HepG2 (cell line): ENCODE data around the gene CTSZ. TPM values are rescaled to one million over a fixed set of nuclear protein-coding genes. Genes with fewer than 3 reads are reported as not detected.

Experiments
- ARID4A ChIP-seq: sonication (generic); formaldehyde crosslinking; IDR thresholded peaks from 2 replicates; pipeline ENCODE4 v1.5.0; 2020; ENCODE audit warnings: mild to moderate bottlenecking, missing genetic modification reagents, borderline replicate concordance
- CREBL2 ChIP-seq: sonication (generic); formaldehyde crosslinking; IDR thresholded peaks from 2 replicates; pipeline ENCODE4 v1.8.1; 2023; ENCODE audit warnings: missing genetic modification reagents, mild to moderate bottlenecking, borderline replicate concordance
- JDP2 ChIP-seq: sonication (generic); formaldehyde crosslinking; IDR thresholded peaks from 2 replicates; pipeline ENCODE4 v1.8.1; 2022; ENCODE audit warnings: missing genetic modification reagents, borderline replicate concordance
- NFE2L2 ChIP-seq: fragments of 150-350 bp; IDR thresholded peaks from 2 replicates; pipeline ENCODE4 v1.6.1; 2014; ENCODE audit warnings: low read length
- RNF2 ChIP-seq: fragments of 450-650 bp; conservative IDR thresholded peaks from 2 replicates; pipeline ENCODE4 v1.6.1; 2016; ENCODE audit warnings: low read depth
- TEAD3 ChIP-seq: optimal IDR thresholded peaks from 2 replicates; pipeline ENCODE3; 2016; ENCODE audit warnings: borderline replicate concordance
- ZMYM2 ChIP-seq: sonication (generic); formaldehyde crosslinking; IDR thresholded peaks from 2 replicates; pipeline ENCODE4 v1.8.0; 2022; ENCODE audit warnings: mild to moderate bottlenecking, missing genetic modification reagents
- ZNF205 ChIP-seq: IDR thresholded peaks from 2 replicates; pipeline ENCODE4 v1.6.1; 2018; ENCODE audit warnings: missing biosample characterization, missing genetic modification reagents
- ZNF280D ChIP-seq: sonication (generic); formaldehyde crosslinking; IDR thresholded peaks from 2 replicates; pipeline ENCODE4 v1.5.1; 2020; ENCODE audit warnings: mild to moderate bottlenecking, missing genetic modification reagents
- ZNF367 ChIP-seq: sonication (generic); formaldehyde crosslinking; IDR thresholded peaks from 2 replicates; pipeline ENCODE4 v1.4.0; 2020; ENCODE audit warnings: missing genetic modification reagents, borderline replicate concordance
- ZNF816 ChIP-seq: sonication (generic); formaldehyde crosslinking; IDR thresholded peaks from 2 replicates; pipeline ENCODE4 v1.8.0; 2022; ENCODE audit warnings: missing genetic modification reagents, mild to moderate bottlenecking, borderline replicate concordance
- polyA plus RNA-seq, 8 experiments: library from polyadenylated mRNA; depleted of rRNA in 3 of 8; stranded (reverse) in 7 of 8; unstranded in 1 of 8; fragments of >200 nt; fragmentation: Illumina TruSeq in 4 of 8; extraction: Trizol in 4 of 8; gene quantifications; 2 replicates each; pipeline versions ENCODE4 v1.2.1 to v1.2.3, GENCODE V29; 2011 to 2016; ENCODE audit warnings: low read depth in 4 of 8, missing spikeins in 1 of 8, mixed read lengths in 1 of 8; ENCODE audit not compliant: insufficient read depth in 1 of 8
- total RNA-seq, 5 experiments: library from RNA; depleted of rRNA; stranded (reverse); fragments of >200 nt; fragmentation: Illumina TruSeq; extraction: Trizol; gene quantifications; 2 replicates each; pipeline ENCODE4 v1.2.3, GENCODE V29; 2016; ENCODE audit warnings: low read depth in 1 of 5
- TF ChIP-seq, protein P1 (sequence below): sonication (generic); formaldehyde crosslinking; conservative IDR thresholded peaks from 2 replicates; pipeline ENCODE4 v1.4.0; 2020; ENCODE audit warnings: missing genetic modification reagents
- TF ChIP-seq, protein P2 (sequence below): sonication (generic); formaldehyde crosslinking; IDR thresholded peaks from 2 replicates; pipeline ENCODE4 v1.4.0; 2020; ENCODE audit warnings: missing genetic modification reagents, borderline replicate concordance

CTSZ gene
- total and polyA plus RNA-seq, 2 of the 13 experiments (the other 11 are each of a cell fraction or from before 2014, with no cell fraction given): 0.33 TPM; not detected in 1

GRCh38 chr20:59032713-59033059, 25.6 kb upstream of the CTSZ start (continued):
- peak; percentile 85; the same call in 1 of the 2 replicates for TF ChIP-seq RNF2
- peak; percentile 13 for TF ChIP-seq TEAD3 (CRISPR knock-in tag)
- peak; percentile 18; the same call in 1 of the 2 replicates for TF ChIP-seq ZNF816 (CRISPR knock-in tag)
- no peak for TF ChIP-seq JDP2
- no peak; the same call in 1 of the 2 replicates for TF ChIP-seq ARID4A
- 0 out of 2 replicates have a peak, but pooled peaks have one; percentile 3 for TF ChIP-seq NFE2L2
- no peak for TF ChIP-seq ZMYM2 (CRISPR knock-in tag)
- TF ChIP-seq, protein P1, sequence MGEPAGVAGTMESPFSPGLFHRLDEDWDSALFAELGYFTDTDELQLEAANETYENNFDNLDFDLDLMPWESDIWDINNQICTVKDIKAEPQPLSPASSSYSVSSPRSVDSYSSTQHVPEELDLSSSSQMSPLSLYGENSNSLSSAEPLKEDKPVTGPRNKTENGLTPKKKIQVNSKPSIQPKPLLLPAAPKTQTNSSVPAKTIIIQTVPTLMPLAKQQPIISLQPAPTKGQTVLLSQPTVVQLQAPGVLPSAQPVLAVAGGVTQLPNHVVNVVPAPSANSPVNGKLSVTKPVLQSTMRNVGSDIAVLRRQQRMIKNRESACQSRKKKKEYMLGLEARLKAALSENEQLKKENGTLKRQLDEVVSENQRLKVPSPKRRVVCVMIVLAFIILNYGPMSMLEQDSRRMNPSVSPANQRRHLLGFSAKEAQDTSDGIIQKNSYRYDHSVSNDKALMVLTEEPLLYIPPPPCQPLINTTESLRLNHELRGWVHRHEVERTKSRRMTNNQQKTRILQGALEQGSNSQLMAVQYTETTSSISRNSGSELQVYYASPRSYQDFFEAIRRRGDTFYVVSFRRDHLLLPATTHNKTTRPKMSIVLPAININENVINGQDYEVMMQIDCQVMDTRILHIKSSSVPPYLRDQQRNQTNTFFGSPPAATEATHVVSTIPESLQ (CRISPR knock-in tag): no peak
- TF ChIP-seq ZNF205: 0 out of 2 replicates have a peak, but pooled peaks have one; percentile 5
- TF ChIP-seq CREBL2 (CRISPR knock-in tag): peak; percentile 2; the same call in 1 of the 2 replicates
- TF ChIP-seq ZNF367 (CRISPR knock-in tag): no peak
- TF ChIP-seq ZNF280D: no peak; the same call in 1 of the 2 replicates
- TF ChIP-seq, protein P2, sequence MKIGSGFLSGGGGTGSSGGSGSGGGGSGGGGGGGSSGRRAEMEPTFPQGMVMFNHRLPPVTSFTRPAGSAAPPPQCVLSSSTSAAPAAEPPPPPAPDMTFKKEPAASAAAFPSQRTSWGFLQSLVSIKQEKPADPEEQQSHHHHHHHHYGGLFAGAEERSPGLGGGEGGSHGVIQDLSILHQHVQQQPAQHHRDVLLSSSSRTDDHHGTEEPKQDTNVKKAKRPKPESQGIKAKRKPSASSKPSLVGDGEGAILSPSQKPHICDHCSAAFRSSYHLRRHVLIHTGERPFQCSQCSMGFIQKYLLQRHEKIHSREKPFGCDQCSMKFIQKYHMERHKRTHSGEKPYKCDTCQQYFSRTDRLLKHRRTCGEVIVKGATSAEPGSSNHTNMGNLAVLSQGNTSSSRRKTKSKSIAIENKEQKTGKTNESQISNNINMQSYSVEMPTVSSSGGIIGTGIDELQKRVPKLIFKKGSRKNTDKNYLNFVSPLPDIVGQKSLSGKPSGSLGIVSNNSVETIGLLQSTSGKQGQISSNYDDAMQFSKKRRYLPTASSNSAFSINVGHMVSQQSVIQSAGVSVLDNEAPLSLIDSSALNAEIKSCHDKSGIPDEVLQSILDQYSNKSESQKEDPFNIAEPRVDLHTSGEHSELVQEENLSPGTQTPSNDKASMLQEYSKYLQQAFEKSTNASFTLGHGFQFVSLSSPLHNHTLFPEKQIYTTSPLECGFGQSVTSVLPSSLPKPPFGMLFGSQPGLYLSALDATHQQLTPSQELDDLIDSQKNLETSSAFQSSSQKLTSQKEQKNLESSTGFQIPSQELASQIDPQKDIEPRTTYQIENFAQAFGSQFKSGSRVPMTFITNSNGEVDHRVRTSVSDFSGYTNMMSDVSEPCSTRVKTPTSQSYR (CRISPR knock-in tag): peak; percentile 4; the same call in 1 of the 2 replicates
